Measurements from ENCODE around the gene RIOK2. TPM values are rescaled to one million over a fixed set of nuclear protein-coding genes. Genes with fewer than 3 reads are reported as not detected.

RIOK2 gene
- total RNA-seq, 1 donor from 2014 or later, result 25.8 TPM

- H3K36me3 Mint-ChIP-seq (ENCODE audit: insufficient read depth), result peaks cover 3% of the 10 kb centered on the region
- no peak overlapping the region for H3K4me3 Mint-ChIP-seq (ENCODE audit: low read depth)
- no peak overlapping the region for H3K27ac Mint-ChIP-seq
- no peak for DNase-seq (ENCODE audit: low spot score, unreplicated experiment)
- H3K9me3 Mint-ChIP-seq (ENCODE audit: low read depth), result peaks cover 34% of the 10 kb centered on the region
- H3K4me1 Mint-ChIP-seq (ENCODE audit: low read depth), result no peaks in the 10 kb centered on the region
- no peaks in the 10 kb centered on the region for H3K27me3 Mint-ChIP-seq
- TF ChIP-seq CTCF (IDR thresholded peaks at IDR 0.05; ENCODE audit: unreplicated experiment), result no peak
Observed at GRCh38 chr5:97157689-97158088, 25.4 kb downstream of the RIOK2 start.

GRCh38 chr5:97151370-97151769 is 31.7 kb downstream of the RIOK2 start:
- H3K27me3 Mint-ChIP-seq, result no peaks in the 10 kb centered on the region
- H3K9me3 Mint-ChIP-seq (ENCODE audit: low read depth), result peaks cover 16% of the 10 kb centered on the region
- H3K4me3 Mint-ChIP-seq (ENCODE audit: low read depth), result no peak overlapping the region
- TF ChIP-seq CTCF (IDR thresholded peaks at IDR 0.05; ENCODE audit: unreplicated experiment), result no peak
- no peaks in the 10 kb centered on the region for H3K36me3 Mint-ChIP-seq (ENCODE audit: insufficient read depth)
- no peak for DNase-seq (ENCODE audit: low spot score, unreplicated experiment)
- H3K27ac Mint-ChIP-seq, result no peak overlapping the region
- peaks cover 12% of the 10 kb centered on the region for H3K4me1 Mint-ChIP-seq (ENCODE audit: low read depth)

- no peaks in the 10 kb centered on the region for H3K36me3 Mint-ChIP-seq (ENCODE audit: insufficient read depth)
Observed at GRCh38 chr5:97150401-97150800, 32.6 kb downstream of the RIOK2 start.

GRCh38 chr5:97149709-97150108 is 33.3 kb downstream of the RIOK2 start:
- no peak for DNase-seq (ENCODE audit: low spot score, unreplicated experiment)
- Mint-ChIP-seq H3K27me3 (no peaks in the 10 kb centered on the region), H3K9me3 (ENCODE audit: low read depth) (peaks cover 7% of the 10 kb centered on the region), H3K4me1 (ENCODE audit: low read depth) (peaks cover 12% of the 10 kb centered on the region), H3K27ac (no peak overlapping the region), H3K36me3 (ENCODE audit: insufficient read depth) (no peaks in the 10 kb centered on the region), H3K4me3 (ENCODE audit: low read depth) (no peak overlapping the region)
- TF ChIP-seq CTCF (IDR thresholded peaks at IDR 0.05; ENCODE audit: unreplicated experiment), result no peak

More at GRCh38 chr5:97150401-97150800, 32.6 kb downstream of the RIOK2 start:
- Mint-ChIP-seq H3K4me1 (ENCODE audit: low read depth) (peaks cover 12% of the 10 kb centered on the region), H3K27ac (no peak overlapping the region), H3K9me3 (ENCODE audit: low read depth) (peaks cover 7% of the 10 kb centered on the region), H3K4me3 (ENCODE audit: low read depth) (no peak overlapping the region), H3K27me3 (no peaks in the 10 kb centered on the region)
- TF ChIP-seq CTCF (IDR thresholded peaks at IDR 0.05; ENCODE audit: unreplicated experiment), result no peak
- no peak for DNase-seq (ENCODE audit: low spot score, unreplicated experiment)

GRCh38 chr5:97148288-97148687 is 34.8 kb downstream of the RIOK2 start:
- H3K36me3 Mint-ChIP-seq (ENCODE audit: insufficient read depth), result no peaks in the 10 kb centered on the region
- DNase-seq (ENCODE audit: low spot score, unreplicated experiment), result no peak
- no peaks in the 10 kb centered on the region for H3K9me3 Mint-ChIP-seq (ENCODE audit: low read depth)
- peaks cover 12% of the 10 kb centered on the region for H3K4me1 Mint-ChIP-seq (ENCODE audit: low read depth)
- no peak for TF ChIP-seq CTCF (IDR thresholded peaks at IDR 0.05; ENCODE audit: unreplicated experiment)
- H3K4me3 Mint-ChIP-seq (ENCODE audit: low read depth), result no peak overlapping the region
- H3K27me3 Mint-ChIP-seq, result no peaks in the 10 kb centered on the region
- no peak overlapping the region for H3K27ac Mint-ChIP-seq
